ENCODE results near the gene PROZ.

- TF ChIP-seq CTCF (IDR thresholded peaks at IDR 0.05) (no peak), POLR2A (IDR thresholded peaks at IDR 0.05) (no peak)
Observed at GRCh38 chr13:113122550-113123225, 35.8 kb upstream of the PROZ start, which contains the start of gene F10.

Measured in sigmoid colon (tissue), 3 donors.